Measurements from ENCODE around the gene LCE2D.
"Not testable (repeated sequence)": the region's sequence is repeated elsewhere in the genome, so short reads cannot be mapped to it uniquely, and the experiment has no call there.

The LCE2D gene

GRCh38 chr1:152656459-152656858 lies 6.7 kb upstream of the LCE2D start:
- TF ChIP-seq, protein P1, sequence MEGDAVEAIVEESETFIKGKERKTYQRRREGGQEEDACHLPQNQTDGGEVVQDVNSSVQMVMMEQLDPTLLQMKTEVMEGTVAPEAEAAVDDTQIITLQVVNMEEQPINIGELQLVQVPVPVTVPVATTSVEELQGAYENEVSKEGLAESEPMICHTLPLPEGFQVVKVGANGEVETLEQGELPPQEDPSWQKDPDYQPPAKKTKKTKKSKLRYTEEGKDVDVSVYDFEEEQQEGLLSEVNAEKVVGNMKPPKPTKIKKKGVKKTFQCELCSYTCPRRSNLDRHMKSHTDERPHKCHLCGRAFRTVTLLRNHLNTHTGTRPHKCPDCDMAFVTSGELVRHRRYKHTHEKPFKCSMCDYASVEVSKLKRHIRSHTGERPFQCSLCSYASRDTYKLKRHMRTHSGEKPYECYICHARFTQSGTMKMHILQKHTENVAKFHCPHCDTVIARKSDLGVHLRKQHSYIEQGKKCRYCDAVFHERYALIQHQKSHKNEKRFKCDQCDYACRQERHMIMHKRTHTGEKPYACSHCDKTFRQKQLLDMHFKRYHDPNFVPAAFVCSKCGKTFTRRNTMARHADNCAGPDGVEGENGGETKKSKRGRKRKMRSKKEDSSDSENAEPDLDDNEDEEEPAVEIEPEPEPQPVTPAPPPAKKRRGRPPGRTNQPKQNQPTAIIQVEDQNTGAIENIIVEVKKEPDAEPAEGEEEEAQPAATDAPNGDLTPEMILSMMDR (conservative IDR thresholded peaks at IDR 0.05; ENCODE audit: control insufficient read depth, insufficient read depth, low read depth, low read length), result no peak
- no peak overlapping the region for H3K4me3 ChIP-seq (ENCODE audit: control insufficient read depth, low read depth, low read length)
- no peak for DNase-seq (ENCODE audit: low read depth)

- TF ChIP-seq, protein P1 (conservative IDR thresholded peaks at IDR 0.05; ENCODE audit: control insufficient read depth, insufficient read depth, low read depth, low read length), result no peak
- DNase-seq (ENCODE audit: low read depth), result no peak
- no peak overlapping the region for H3K4me3 ChIP-seq (ENCODE audit: control insufficient read depth, low read depth, low read length)
These were observed 5.5 kb upstream of the LCE2D start for GRCh38 chr1:152657677-152658076.

GRCh38 chr1:152658649-152659048 lies 4.5 kb upstream of the LCE2D start:
- TF ChIP-seq, protein P1 (conservative IDR thresholded peaks at IDR 0.05; ENCODE audit: control insufficient read depth, insufficient read depth, low read depth, low read length), result no peak
- no peak for DNase-seq (ENCODE audit: low read depth)
- no peak overlapping the region for H3K4me3 ChIP-seq (ENCODE audit: control insufficient read depth, low read depth, low read length)

- DNase-seq (ENCODE audit: low read depth); H3K4me3 ChIP-seq (ENCODE audit: control insufficient read depth, low read depth, low read length): not testable (repeated sequence)
These were observed 3.0 kb downstream of the LCE2D start for GRCh38 chr1:152666171-152666570.

GRCh38 chr1:152667648-152668047 lies 4.5 kb downstream of the LCE2D start:
- no peak for DNase-seq (ENCODE audit: low read depth)
- H3K4me3 ChIP-seq (ENCODE audit: control insufficient read depth, low read depth, low read length), result no peak overlapping the region
- TF ChIP-seq, protein P1 (conservative IDR thresholded peaks at IDR 0.05; ENCODE audit: control insufficient read depth, insufficient read depth, low read depth, low read length), result no peak

DNA sequence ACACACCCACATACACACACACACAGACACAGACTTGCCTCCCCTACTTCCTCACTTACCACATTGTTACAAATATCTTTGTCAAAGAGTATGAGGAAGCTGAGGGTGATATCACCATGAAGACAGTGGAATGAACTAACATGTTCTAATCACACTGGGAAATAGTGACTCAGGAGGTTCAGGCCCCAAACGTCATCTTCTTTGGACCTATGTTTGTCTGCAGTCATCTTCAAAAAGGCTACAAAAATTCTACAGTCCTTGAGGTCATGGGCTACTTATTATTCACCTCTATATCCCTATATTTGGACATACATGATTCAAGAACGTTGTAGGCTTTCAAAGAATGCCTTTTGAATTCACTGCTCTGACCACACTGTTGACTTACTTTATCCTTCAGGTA lies 9.8 kb downstream of the LCE2D start:
- H3K4me3 ChIP-seq (ENCODE audit: control insufficient read depth, low read depth, low read length), result no peak overlapping the region
- TF ChIP-seq, protein P1 (conservative IDR thresholded peaks at IDR 0.05; ENCODE audit: control insufficient read depth, insufficient read depth, low read depth, low read length), result no peak
- peak; percentile 16 for DNase-seq (ENCODE audit: low read depth)

GRCh38 chr1:152674983-152675382 lies 11.8 kb downstream of the LCE2D start, which contains the start of gene LCE2C:
LCE2C (plus strand) TSS chr1:152675279; CDS start chr1:152676016, 737 bp downstream.
- not testable (repeated sequence) for DNase-seq (ENCODE audit: low read depth); H3K4me3 ChIP-seq (ENCODE audit: control insufficient read depth, low read depth, low read length)

DNA sequence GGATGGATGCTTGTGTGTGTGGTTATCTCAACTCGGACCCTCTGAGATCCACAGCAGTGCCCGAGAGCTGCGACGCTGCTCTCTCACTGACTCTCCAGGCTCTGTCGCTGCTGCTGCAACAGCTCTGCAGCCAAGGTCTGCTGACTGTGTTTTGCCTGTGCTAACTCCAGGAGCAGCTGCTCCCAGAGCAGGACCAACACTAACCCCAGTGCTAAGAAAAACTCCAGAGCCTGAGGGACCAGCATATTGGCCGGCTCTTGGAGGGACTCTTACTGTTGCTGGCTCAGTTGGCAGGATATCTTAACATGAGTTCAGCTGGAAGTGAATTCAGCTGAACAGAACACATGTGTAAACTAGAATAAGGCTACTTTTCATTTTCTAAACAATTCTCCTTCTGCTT lies 16.3 kb downstream of the LCE2D start:
- H3K4me3 ChIP-seq (ENCODE audit: control insufficient read depth, low read depth, low read length), result no peak overlapping the region
- DNase-seq (ENCODE audit: low read depth), result no peak
- TF ChIP-seq, protein P1 (conservative IDR thresholded peaks at IDR 0.05; ENCODE audit: control insufficient read depth, insufficient read depth, low read depth, low read length), result no peak
